Nucleus accumbens (tissue), 56 donors: ENCODE data around the gene GAK.

ENCODE experiments used
- DNase-seq, 56 donors: peaks; one replicate each; lab custom pipeline; 2025; lab: John Stamatoyannopoulos, UW

Gene GAK

DNA sequence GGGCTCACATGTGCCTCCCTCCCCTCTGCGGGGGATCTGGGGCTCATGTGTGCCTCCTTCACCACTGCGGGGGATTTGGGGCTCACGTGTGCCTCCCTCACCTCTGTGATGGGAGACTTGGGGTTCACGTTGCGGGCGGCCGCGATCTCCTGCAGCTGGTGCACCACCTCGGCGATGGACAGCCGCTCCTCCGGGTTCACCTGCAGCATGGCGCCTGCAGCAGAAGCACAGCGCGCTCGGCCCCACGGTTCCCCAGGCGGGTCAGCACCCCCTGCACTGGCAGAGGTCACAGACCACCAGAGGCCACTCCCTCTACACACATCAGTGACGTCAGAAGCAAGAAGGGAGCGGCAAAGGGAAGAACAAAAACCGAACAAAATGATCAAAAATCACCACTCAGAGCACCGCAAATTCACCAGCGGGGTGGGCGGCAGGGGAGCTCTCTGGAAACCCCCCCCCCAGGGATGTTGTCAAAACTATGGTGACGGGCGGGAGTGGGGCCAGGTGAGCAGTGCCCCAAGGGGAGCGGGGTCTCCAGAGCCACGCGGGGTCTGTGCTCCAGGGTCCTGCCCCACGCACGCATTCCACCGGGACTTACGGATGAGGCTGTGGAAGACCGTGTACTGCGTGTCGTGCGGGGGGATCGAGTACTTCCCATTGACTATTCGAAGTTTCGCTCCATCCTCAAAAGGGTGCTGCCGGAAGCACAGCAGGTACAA lies 38.7 kb downstream of the GAK start:
- no peak for DNase-seq

DNA sequence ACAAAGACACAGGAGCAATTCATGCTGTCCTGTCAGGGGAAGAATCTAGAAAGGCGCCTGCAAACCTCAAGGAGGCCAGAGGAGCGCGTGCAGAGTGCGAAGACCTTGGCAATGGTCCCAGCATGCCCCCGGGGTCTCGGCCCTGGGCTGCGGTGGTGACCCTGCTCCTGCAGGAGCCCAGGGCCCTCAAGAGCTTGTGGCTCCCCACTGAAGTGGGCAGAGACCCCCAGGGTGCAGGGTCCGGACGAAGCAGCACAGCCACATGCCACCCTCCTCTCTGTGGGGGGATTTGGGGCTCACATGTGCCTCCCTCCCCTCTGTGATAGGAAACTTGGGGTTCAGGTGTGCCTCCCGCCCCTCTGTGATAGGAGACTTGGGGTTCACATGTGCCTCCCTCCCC lies 39.3 kb downstream of the GAK start:
- no peak for DNase-seq

DNA sequence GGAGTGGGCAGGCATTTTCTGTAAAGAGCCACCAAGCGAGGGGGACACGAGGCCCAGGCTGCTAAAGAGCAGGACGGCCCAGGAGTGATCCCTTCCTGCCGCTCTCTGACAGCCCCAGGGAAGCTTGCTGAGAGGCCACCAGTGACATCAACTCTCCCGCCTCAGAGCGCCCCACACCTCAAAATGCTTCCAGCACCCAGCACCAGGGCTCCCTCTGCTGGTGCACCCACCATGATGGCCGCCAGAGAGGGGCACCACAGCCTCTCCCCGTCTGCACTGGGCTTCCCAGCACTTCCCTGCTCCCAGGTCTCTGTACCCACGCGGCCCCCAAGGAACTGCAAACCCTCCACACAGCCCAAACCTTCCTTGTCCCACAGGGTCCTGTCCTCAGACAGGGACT lies 40.4 kb downstream of the GAK start:
- no peak for DNase-seq

- no peak for DNase-seq
Observed at GRCh38 chr4:890036-890695, 42.0 kb downstream of the GAK start.

DNA sequence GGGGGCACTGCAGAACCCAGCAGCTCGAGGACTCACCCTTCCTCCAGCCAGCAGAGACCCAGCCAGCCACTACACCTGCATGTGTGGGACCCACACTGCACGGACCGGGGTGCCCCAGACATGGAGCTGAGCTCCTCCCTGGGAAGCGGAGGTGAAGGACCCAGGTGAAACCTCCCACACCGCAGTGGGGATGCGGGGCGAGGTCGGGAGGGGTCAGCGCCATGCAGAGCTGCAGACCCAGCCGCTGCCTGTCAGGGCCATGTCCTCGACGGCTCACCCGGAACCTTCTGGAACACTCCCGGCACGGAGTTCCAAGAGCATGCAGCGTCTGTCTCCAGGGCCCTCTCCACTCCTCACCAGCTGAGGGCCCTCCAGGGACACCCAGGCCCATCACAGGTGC lies 42.6 kb downstream of the GAK start:
- no peak for DNase-seq

DNA sequence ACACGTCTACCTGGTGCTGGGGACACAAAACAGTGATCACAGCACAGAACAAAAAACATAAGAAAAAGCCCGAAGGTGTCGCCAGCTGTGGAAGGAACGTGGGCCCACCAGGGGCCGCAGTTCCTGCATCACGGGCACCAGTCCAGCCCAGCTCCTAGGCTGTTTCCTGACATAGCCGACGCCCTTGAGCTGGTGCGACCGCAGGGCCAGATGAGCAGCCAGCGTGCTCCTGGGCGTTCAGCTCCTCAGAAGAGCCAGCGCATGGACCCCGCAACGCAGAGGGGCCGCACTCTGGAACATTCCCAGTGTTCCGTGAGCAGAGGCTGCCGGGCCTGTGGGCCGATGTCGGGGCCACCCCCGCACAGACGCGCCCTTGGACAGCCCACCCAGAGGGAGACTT lies 44.1 kb downstream of the GAK start:
- no peak for DNase-seq

- no peak for DNase-seq
Observed at GRCh38 chr4:887034-887763, 44.9 kb downstream of the GAK start.

GRCh38 chr4:886244-886643 lies 45.9 kb downstream of the GAK start:
- no peak for DNase-seq

- DNase-seq: no peak
Observed at GRCh38 chr4:885353-885752, 46.8 kb downstream of the GAK start.

- DNase-seq: no peak
Observed at GRCh38 chr4:884896-885295, 47.2 kb downstream of the GAK start.

DNA sequence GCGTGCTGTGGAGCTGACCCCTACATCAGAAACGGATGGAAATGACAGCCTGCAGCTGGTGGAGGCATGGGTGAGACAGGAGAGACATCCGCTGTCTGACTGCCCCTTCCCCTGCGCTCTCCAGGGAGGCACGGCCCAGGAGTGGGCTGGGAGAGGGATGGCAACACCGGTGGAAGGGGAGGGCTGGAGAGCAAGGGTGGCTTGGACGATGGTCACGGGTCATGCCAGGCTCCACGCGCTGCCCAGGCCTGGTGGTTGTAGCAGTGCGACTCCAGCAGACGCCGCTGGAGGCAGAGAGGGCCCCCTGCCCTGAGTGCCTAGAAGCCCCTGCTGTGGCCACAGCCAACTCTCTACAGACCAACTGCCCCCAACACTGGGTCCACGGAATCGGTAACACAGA lies 47.9 kb downstream of the GAK start:
- no peak for DNase-seq

DNA sequence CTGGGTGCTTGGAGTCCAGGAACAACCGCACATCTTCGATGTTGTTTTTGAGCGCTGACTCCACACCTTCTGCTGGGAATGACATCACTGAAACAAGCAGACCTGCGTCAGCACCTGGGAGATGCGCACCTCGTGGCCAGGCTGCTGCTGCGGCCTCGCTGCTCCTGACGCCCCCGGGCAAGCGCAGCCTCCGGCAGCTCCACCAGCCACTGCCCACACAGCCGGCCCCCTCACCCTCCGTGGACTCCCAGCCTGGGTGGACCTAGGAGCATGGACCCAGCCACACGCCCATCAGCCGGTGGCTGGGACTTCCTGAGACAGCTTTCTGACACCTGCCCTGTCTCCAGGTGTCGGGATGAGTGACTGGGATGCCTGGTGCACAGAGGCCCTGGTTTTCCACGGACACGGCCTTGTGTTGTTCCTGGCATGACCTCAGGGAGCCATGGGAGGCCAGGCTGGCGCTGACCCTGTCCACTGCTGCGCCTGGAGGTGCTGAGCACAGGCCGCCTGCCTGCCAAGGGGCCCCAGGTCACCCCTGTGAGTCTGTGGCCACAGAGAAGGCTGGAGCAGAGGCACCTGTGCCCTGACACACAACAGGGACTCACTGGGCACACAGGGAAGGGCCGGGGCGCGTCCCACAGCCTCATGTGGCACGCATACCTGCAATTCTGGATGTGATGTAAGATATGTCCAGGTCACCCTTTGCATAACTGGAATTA lies 48.6 kb downstream of the GAK start:
- DNase-seq: no peak

DNA sequence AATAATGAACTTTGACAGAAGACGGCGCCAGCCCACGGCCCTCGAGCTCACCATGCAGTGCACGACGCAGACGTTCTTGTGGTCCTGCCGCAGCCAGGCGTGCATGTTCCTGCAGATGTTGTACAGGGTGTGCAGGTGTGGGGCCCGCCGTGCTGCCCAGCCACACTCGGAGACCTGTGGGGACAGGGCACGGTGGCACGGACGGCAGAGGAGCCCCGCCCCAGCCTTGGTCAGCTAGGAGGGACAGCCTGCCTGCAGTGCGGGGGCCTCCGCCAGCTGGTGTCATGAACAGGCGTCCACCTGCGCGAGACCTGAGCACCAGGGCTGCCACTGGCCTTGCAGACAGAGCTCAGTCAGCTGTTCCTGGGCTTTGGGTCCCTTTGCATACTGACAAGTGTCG lies 49.5 kb downstream of the GAK start:
- DNase-seq: no peak

DNA sequence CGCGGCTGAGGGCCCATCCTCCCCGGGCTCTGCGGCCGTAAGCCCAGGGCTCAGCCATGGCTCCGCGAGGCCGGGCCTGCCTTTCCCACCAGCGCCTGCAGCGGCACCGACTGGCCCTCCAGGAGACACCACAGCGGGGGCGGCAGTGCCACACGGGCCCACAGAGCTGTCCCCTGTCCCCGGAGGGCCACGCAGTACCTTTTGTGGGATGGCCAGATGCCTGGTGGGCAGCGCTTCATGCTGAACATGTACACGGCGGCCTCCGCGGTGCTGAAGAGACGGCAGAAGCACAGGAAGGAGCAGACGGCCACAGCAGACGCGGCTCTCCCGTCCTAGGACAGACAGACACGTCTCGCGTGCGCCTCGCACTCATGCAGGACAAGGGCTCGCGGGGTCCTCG lies 50.4 kb downstream of the GAK start:
- no peak for DNase-seq

- no peak for DNase-seq
Observed at GRCh38 chr4:880684-881405, 51.3 kb downstream of the GAK start.

- DNase-seq: peak in 15 of 56 donors; percentile 4 to 42 (median 19)
Observed at GRCh38 chr4:879729-880077, 52.4 kb downstream of the GAK start.

- no peak for DNase-seq
Observed at GRCh38 chr4:878796-879728, 53.1 kb downstream of the GAK start.

DNA sequence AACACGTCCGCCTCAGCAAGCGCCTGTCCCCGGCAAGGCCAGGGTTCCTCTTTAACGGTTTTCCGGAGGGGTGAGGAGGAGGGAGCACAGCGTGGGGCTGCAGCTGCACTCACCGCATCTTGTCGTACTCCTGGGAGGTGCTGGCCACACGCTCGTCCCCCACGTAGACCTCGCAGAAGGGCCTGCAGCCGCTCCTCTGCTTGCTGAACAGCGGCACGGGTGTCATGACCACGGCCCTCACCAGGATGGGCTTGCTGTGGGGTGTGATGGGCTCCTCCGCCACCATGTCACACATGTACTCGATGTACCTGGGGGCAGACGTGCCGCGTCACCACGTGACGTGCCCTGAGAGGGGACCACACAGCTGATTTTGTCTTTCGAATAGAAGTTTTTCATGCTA lies 54.6 kb downstream of the GAK start:
- DNase-seq: no peak

DNA sequence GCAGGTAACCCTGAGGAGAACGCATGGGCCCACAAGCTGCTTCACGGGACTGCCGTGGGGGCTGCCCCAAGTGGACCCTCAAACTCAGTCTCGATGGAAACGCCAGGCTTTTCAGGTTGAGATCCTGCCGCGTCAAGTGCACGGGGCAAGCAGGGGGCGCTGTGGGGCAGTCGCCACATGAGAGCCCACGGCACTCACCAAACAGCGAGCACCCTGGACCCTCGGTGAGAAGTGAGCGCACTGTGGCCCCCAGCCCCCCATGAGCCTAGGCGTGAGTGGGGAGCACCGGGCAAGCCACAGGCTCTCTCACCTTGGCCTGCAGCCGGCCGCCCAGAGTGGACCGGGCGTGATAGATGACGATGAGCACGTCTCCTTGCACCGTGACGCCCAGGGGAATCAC lies 55.3 kb downstream of the GAK start:
- no peak for DNase-seq
